Prostate gland (tissue), 2 donors: ENCODE measurements around the gene ARMC8.

ENCODE experiments used
- POLR2A ChIP-seq: fragments of 450-650 bp; IDR thresholded peaks from one replicate; pipeline ENCODE4 v1.6.1; 2016; ENCODE audit warnings: antibody characterized with exemption, mild to moderate bottlenecking
- POLR2AphosphoS5 ChIP-seq: sonication (generic); formaldehyde crosslinking; IDR thresholded peaks from one replicate; pipeline ENCODE4 v1.6.1; 2017; ENCODE audit warnings: antibody characterized with exemption
- TF ChIP-seq, protein P1 (sequence below), 4 experiments: fragments of 200-600 bp in 2 of 4; fragments of 450-650 bp in 2 of 4; sonication (generic) in 2 of 4; IDR thresholded peaks; 1 replicate in 3 of 4; 2 replicates in 1 of 4; pipeline ENCODE4 v1.5.1; 2016 to 2019; ENCODE audit warnings: antibody characterized with exemption in 4 of 4, mild to moderate bottlenecking in 2 of 4, moderate library complexity in 2 of 4

DNA sequence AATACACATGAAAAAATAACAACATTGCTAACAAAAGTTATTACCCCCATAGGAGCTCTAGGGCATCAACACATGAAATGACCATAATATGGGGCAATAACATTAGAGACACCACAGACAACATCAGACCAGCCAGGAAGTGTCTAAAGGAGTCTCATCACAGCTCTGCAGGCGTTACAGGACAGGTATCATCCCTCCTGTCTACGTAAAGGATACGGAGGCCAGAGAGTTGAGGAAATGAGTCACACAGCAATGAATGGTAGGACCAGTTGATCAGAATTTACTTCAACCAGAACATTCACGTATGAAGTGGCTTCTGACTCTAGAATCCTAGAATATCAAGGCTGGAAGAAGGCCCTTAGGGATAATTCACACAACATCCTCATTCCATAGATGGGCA is 140.7 kb downstream of the ARMC8 start:
- TF ChIP-seq POLR2A = no peak
- TF ChIP-seq, protein P1, sequence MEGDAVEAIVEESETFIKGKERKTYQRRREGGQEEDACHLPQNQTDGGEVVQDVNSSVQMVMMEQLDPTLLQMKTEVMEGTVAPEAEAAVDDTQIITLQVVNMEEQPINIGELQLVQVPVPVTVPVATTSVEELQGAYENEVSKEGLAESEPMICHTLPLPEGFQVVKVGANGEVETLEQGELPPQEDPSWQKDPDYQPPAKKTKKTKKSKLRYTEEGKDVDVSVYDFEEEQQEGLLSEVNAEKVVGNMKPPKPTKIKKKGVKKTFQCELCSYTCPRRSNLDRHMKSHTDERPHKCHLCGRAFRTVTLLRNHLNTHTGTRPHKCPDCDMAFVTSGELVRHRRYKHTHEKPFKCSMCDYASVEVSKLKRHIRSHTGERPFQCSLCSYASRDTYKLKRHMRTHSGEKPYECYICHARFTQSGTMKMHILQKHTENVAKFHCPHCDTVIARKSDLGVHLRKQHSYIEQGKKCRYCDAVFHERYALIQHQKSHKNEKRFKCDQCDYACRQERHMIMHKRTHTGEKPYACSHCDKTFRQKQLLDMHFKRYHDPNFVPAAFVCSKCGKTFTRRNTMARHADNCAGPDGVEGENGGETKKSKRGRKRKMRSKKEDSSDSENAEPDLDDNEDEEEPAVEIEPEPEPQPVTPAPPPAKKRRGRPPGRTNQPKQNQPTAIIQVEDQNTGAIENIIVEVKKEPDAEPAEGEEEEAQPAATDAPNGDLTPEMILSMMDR (IDR thresholded peaks at IDR 0.05) = no peak
- no peak for TF ChIP-seq POLR2AphosphoS5
